ENCODE data around the gene WDFY2.

DNA sequence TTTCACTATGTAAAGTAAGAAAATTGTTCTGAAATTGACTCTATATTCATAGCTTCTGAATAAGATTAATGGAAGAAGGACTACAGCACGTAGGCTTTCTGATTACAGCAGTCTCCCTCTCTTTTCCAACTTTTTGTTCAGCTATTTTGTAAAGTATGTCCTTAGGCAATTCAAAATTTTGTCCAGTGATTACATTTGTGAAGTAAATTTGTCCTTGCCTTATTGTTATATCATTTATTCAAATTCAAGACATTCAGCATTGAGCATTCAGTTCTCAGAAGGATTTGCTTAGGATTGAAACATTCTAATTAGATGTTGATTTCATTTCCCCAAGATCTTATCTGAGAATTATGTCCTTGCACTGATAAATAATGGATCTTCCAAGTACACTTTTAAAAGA lies 76.6 kb downstream of the WDFY2 start:
- TF ChIP-seq, protein P1, sequence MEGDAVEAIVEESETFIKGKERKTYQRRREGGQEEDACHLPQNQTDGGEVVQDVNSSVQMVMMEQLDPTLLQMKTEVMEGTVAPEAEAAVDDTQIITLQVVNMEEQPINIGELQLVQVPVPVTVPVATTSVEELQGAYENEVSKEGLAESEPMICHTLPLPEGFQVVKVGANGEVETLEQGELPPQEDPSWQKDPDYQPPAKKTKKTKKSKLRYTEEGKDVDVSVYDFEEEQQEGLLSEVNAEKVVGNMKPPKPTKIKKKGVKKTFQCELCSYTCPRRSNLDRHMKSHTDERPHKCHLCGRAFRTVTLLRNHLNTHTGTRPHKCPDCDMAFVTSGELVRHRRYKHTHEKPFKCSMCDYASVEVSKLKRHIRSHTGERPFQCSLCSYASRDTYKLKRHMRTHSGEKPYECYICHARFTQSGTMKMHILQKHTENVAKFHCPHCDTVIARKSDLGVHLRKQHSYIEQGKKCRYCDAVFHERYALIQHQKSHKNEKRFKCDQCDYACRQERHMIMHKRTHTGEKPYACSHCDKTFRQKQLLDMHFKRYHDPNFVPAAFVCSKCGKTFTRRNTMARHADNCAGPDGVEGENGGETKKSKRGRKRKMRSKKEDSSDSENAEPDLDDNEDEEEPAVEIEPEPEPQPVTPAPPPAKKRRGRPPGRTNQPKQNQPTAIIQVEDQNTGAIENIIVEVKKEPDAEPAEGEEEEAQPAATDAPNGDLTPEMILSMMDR (IDR thresholded peaks at IDR 0.05) = no peak
- TF ChIP-seq EP300 (IDR thresholded peaks at IDR 0.05) = no peak
- no peak for TF ChIP-seq POLR2A (IDR thresholded peaks at IDR 0.05)
